HL-60/S4 treated with retinoic acid at 250 ng/mL for 4 days and 3 days (cell line): ENCODE results near the gene B4GAT1.
"Not testable (repeated sequence)": the region's sequence is repeated elsewhere in the genome, so short reads cannot be mapped to it uniquely, and the experiment has no call there.

Source experiments
- in situ Hi-C: fragments of 300-500 bp; cut with MboI; formaldehyde crosslinking; loops from 2 replicates; pipeline ENCODE4 v1.7.0; 2022; ENCODE audit warnings: low sequenced_read_pairs

Gene B4GAT1

DNA sequence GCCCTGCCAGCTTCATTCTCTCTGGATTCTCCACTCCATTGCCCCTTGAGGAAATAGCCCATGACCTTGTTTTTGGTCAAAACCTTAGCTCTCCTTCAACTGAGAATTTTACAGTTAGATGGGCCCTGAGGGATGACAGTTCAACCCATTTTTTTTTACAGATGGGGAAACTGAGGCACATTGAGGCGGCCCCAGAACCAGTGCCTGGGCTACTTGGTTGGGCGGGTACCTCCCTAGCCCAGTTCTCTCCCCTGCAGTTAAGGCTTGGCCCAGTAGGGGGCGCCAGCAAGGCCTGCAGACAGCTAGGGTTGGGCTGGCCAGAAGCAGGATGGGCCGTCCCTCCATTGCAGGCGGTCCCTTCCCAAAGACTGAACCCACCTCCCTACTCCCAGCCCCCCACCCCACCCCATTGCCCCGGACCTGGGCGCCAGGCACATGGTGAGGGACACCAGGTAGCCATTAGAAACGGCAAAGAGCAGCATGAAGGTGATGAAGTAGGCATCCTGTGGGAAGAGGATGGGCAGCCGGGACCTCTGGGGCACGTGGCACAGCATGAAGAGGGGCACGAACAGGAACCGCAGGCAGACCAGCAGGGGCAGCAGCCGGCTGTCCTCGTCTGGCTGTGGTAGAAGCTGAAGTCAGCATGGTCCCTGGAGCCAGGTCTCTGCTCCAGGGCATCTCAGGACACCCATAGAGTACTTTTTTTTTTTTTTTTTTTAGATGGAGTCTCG lies 16.5 kb upstream of the B4GAT1 start:
- in situ Hi-C loops, result no loop called here

DNA sequence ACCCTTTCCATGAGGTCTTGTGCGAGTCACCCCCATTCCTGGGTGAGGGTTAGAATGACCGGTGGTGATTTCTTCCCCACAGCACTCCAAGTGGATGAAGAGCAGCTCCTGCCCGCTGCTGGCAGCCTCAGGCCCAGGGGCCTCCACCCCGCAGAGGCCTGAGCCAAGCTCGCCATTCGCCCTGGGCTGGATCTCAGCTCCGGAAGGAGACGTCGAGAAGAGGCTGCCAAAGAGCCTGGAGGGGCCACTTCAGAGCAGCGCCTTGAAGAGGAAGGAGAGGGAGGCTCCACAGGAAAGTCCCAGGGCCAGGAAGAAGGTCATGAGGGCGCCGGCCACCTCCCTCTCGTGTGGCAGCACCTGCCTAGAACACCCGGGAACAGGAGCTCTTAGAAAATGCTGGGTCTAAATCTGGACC lies 15.8 kb upstream of the B4GAT1 start:
- in situ Hi-C loops, result no loop called here

DNA sequence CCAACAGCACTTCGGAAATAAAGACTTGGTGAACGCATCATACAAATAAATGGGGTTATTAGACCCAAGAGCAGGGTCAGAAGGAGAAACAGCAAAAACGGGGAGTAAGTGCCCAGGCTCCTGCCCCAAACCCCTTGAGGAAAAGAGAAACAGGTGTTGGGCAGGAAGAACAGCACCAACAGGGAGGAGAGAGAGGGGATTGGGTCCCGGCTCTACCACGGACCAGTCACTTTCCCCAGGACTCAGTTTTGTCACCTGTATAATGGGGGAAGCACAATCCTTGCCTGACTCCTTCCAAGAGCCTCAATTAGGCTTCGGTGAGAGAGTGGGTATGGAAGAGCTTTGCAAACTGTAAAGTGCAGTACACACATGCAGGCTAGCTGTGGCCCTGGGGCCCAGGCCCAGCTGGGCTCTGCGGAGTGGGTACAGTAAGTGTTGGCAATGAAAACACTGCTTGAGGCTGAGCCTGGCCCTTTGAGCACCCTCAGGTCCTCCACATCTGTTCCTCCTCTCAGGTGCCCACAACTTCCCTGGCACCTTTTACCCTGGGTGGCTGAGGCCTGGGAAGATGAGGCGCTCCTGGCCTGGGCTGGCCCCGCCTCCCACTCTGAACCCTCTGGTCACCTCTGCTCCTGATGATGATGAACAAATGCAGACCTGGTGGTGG lies 15.2 kb upstream of the B4GAT1 start:
- in situ Hi-C loops, result no loop called here

DNA sequence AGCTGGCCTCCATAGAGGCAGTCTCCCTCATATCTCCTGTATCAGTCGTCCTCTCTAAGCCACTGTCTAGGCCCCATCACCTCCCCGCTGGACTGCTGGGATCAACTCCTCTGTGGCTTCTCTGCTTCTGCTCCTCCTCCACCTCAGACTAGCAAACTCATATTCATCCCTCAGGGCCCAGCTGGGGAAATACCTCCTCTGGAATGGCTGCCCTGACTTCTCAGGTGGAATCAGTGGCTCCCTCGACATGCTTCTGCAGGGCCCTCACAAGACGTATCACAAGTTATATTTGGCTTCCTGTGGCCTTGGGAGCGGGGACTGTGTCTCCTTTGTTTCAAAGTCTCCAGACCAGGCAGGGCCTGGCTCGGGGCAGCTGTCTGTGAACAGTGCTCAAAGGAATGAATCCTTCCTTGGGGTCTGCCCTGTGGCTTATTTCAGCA lies 14.1 kb upstream of the B4GAT1 start:
- in situ Hi-C loops, result no loop called here

DNA sequence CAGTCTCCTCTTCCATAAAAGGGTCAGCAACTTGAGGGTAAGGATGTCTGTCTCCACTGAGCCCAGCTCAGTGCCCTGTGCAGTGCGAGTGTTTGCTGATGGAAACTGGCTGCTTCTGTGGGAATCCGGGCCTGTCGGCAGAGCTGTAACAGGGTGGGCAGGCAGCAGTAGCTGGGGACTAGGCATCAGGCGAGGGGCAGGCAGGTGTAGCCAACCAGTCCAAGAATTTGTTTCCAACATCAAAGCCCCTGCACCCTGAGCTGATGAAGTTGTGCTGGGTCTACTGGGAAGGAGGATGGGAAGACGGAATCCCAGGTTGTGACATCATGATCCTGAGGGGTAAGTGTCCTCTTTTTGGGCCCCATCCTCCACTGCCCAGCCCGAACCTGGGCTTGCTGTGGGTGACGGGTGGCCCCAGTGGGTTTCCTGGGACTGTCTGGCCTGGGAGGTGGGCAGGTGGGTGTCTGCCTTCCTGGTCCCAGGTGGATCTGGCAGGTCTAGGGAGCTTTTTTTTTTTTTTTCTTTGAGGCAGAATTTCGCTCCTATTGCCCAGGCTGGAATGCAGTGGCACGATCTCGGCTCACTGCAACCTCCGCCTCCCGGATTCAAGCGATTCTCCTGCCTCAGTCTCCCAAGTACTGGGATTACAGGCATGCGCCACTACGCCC lies 13.1 kb upstream of the B4GAT1 start:
- in situ Hi-C loops, result no loop called here

DNA sequence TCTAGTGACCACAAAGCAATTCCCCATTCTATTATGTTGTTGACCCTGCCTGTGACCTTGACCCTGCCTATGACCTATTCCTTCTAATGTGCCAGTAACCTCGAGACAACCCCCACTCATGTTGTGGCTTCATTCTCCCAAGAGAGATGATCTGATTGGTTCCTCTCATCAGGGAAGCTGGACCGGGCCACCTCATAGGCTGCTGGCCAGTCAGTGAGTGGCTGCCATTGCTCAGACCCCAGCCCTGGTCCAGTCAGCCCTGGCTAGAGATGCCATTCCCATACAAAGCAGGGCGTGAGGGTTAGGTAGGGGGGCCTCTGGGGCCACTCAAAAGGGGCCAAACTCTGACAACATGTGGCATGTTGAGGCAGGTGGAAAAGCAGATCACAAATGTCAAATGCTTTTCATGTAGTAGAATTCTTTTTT lies 12.2 kb upstream of the B4GAT1 start:
- in situ Hi-C loops, result no loop called here

DNA sequence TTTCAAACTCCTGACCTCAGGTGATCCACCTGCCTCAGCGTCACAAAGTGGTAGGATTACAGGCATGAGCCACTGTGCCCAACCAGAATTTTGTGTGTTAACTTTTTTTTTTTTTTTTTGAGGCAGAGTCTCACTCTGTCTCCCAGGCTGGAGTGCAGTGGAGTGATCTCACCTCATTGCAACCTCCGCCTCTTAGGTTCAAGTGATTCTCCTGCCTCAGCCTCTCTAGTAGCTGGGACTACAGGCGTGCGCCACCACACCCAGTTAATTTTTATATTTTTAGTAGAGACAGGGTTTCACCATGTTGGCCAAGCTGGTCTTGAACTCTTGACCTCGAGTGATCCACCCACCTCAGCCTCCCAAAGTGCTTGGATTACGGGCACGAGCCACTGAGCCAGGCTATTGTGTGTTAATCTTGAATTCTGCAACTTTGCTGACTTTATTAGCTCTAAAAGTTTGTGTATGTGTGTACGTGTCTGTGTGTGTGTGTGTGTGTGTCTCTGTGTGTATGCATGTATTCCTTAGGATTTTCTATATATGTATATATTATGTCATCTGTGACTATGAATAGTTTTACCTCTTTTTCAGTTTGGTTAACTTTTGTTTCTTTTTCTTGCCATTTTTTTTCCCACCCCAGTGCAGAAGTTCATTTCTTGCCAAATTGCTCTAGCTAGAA lies 3.3 kb upstream of the B4GAT1 start:
- in situ Hi-C loops, result not testable (repeated sequence)

DNA sequence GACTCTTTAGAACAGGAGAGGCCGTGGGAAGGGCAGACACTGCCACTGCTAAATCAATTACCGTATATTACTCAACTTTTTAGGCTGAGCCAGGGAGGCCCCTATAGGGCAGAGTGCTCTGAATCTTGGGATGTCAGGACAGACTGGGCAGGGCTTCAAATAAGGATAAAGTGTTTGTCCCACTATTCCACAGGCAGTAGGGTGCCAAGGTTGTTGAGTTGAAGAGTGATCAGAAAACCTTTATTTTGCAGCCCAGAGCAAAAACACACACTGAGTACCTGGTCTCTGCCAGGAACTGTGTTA lies 1.6 kb upstream of the B4GAT1 start:
- in situ Hi-C loops, result no loop called here

DNA sequence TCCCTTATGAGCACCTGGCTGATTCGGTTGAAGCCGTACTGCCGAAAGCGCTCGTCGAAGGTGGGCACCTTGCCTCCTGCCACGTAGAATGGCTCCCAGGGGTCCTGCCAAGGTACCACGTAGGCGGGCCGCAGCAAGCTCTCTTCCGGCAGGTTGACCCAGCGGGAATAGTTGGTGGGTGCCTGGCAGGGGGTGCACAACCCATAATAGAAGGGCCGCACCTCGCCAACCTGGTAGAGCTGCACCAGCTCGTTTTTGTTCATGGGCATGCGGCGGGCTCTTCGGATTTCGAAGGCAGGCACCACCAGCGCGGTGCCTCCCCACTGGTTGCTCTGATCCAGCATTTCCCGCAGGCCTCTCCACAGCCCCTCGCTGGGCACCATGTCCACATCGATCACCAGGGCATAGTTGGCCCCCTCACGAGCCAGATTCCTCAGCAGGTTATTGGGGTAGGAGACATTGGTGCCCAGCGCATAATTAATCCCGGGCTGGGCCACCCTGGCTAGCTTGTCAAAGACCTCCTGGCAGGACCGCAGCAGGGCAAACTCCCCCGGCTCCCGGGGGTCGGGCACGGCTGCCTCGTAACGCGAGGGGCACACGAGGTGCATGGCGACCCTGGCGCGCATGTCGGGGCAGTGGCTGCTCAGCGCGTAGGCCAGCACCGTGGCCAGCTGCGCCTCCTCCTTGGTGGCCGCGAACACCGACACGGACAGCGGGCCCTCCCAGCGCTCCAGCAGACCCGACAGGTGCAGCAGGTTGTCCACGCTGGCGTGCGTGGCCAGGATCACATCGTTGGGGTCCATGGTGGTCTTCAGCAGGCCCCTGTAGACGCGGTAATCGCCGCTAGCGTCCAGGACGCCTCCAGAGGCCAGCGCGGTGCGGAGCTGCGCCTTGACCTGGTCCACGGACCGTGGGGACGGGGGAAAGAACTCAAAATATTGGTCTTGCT lies 679 bp downstream of the B4GAT1 start:
- in situ Hi-C loops, result no loop called here

DNA sequence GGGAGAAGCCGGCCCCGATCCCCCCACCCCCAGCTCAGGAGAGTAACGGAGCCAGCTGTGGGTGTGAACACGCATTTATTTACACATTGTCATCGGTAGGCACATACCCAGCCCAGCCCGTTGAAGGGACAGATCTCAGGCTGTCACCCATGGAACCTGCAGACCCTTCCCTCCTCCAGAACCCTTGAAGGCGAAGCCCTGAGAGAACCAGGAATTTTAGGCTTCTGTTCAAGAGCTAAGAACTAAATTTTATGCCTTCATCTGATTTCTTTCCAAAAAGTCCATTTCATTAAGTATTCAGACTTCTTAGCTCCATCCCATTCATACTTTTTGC lies 2.1 kb downstream of the B4GAT1 start:
- in situ Hi-C loops, result no loop called here

DNA sequence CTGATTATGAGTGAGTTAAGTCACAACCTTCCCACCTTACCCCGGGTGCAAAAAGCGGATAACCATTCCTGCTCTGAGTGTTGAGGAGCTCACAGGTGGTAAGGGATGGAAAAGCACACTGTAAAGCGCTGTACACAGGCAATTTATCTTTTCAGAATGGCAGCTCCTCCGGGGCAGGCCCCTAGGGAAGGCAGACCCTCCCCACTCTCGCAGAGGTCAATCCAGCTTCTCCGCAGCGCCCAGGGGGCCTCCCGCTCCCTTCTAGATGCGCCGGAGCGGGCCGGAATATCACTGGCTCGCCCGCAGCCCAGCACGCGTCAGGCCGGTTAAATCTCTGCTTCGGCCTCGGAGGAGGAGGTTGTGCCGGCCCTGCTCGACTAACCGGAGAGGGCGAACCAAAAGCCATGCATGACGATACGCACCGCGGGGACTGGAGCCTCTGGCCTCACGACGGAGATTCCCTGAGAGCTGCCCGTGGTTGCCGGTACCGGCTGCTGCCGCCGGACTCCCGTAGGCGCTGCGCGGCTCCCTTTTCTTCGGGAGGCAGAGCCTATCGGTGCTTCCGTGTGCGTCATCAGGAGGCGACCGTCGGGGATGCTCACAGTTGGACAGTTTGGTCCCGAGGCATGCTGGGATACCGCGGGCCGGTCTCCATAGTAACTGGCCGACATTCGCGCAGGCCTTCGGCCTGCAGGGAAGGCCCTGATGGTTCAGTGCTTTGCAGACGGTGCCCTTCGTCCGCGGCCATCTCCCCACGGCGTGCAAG lies 2.7 kb downstream of the B4GAT1 start, which contains the start of gene BRMS1:
TSS of gene BRMS1 (minus strand) at position 555 of the 766 bp plus-strand sequence. CDS start 2,870 bp downstream, outside the sequence.
- in situ Hi-C loops, result no loop called here

DNA sequence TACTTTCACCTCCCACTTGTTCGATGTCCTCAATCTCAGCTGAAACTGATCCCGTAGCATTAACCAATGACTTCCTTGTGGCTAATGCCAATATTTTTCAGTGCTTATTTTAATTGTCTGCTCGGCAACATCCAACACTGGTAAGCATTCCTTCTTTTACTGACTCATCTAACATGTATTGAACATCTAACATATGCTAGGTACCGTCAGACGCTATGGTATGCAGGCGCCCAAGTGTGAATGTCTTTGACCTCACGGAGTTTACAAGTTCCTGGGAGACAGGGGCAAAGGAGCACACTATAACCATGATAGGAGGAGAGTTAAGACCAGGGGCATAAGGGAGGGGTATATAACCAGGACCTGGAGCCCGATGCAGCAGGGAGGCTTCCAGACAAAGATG lies 4.3 kb downstream of the B4GAT1 start:
- in situ Hi-C loops, result no loop called here

DNA sequence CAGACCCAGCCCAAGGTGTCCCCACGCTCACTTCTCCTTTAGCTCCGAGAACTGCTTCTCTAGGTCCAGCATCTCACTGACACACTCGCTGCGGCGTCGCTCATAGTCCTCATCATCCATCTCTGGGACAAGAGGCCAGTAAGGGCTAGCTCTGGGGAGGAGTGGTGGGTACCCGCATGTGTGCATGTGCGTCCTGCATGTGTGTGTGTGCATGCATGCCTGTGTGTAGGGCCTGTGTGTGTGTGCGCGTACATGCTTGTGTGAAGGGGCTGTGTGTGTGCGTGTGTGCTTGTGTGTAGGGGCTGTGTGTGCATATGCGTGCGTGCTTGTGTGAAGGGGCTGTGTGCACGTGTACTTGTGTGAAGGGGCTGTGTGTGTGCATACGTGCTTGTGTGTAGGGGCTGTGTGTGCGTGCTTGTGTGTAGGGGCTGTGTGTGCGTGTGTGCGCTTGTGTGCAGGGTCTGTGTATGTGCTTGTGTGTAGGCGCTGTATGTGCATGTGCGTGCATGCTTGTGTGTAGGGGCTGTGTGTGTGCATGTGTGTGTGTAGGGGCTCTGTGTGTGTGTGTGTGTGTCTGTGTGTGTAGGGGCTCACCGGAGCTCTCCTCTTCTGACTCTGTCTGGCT lies 5.8 kb downstream of the B4GAT1 start:
- in situ Hi-C loops, result no loop called here

DNA sequence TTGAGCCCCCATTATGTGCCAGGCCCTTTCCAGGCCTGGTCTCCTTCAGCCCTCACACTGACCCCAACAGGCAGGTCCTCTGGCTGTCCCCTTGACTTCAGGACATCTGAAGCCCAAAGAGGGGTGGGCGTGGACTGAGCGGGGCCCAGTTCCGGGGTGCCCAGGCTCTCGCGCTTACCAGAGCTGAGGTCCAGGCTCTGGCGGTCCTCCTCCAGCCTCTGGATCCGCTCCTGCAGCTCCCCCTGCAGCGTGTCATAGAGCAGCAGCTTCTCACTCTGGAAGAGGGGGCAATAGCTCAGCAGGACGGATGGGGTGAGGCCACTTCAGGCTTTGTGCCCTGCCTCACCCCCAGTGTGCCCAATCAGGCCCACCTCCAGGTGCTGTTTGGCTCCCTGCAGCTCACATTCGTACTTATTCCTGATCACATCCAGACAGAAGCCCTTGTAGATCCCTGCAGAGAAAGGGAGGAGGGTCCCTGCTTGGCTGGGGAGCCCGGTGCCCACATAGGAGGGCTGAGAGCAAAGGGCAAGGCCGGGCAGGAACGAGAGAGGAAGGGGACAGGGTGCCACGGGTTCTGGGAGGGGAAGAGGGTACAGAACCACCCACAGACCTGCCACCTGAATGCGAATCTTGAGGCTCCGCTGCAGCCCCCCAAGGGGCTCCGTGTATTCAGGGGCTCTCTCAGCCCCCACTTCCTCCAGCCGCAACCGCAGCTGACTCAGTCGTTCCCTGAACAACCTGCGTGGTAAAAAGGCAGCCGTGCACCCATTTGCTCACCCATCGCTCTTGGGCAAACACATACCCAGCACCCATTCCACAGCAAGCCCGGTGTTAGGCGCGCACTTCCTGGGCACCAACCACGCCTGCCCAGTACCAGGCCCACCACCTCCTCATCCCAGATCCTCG lies 6.6 kb downstream of the B4GAT1 start:
- in situ Hi-C loops, result no loop called here

DNA sequence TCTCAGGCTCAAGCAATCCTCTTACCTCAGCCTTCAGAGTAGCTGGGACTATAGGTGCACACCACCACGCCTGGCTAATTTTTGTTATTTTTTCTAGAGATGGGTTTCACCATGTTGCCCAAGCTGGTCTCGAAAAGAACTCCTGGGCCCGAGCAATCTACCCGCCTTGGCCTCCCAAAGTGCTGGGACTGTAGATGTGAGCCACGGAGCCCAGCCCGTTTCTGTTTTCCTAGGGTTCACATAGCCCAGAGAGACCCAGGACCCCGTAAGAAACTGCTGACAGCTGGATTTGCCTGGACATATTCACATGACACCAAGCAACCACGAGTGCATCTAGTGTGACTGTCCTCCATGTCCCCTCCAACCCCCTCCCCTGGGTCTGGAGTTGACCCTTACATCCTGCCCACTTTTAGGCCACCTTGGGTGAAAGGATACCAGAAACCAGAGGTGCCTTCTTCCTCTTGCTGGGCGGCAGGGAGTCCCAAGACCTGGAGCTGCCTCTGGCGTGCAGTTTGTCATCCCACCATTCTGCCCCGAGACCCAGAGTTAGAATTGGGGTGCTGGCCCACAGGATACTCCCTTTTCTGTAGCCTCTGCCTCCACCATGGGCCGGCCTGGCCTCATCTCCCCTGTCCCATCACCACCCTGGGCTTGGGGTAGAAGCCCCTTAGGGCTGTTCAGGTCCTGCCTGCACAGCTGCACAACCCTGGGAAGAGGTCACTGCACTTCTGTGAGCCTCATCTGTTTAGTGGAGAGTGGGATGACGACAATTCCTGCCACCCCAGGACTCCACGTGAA lies 7.5 kb downstream of the B4GAT1 start:
- in situ Hi-C loops, result no loop called here

DNA sequence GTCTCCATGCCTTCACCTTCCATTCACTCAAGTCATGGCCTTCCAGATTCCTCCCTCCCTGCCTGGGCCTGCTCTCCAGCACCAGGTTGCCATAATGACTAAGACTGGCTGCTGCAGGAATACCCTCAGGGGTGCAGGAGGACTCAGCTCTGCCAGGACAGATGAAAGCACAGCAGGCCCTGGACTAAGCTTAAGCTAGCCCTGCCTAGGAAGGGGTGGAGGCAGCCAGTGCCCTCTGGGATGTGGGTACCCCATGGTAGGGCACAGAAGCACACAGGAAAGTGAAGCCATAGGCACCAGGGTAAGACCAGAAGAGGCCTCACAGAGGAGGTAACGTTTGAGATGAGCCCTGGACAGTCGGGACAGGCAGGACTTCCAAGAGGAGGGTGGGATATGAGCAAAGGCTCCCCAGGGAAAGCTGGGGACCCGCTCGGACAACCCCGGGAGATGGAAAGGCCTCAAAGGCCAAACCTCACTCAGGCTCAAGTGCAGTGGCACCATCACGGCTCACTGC lies 8.2 kb downstream of the B4GAT1 start:
- in situ Hi-C loops, result no loop called here
